HG03565 (cell line): ENCODE data around the gene SH2D3A.
"Not testable (repeated sequence)": the region's sequence is repeated elsewhere in the genome, so short reads cannot be mapped to it uniquely, and the experiment has no call there.

Experiments
- ATAC-seq: cut with Tn5 transposase; IDR thresholded peaks from one replicate; pipeline ENCODE4 v1.9.1; 2021; ENCODE audit warnings: mild to moderate bottlenecking, moderate library complexity; ENCODE audit not compliant: unreplicated experiment

SH2D3A gene

DNA sequence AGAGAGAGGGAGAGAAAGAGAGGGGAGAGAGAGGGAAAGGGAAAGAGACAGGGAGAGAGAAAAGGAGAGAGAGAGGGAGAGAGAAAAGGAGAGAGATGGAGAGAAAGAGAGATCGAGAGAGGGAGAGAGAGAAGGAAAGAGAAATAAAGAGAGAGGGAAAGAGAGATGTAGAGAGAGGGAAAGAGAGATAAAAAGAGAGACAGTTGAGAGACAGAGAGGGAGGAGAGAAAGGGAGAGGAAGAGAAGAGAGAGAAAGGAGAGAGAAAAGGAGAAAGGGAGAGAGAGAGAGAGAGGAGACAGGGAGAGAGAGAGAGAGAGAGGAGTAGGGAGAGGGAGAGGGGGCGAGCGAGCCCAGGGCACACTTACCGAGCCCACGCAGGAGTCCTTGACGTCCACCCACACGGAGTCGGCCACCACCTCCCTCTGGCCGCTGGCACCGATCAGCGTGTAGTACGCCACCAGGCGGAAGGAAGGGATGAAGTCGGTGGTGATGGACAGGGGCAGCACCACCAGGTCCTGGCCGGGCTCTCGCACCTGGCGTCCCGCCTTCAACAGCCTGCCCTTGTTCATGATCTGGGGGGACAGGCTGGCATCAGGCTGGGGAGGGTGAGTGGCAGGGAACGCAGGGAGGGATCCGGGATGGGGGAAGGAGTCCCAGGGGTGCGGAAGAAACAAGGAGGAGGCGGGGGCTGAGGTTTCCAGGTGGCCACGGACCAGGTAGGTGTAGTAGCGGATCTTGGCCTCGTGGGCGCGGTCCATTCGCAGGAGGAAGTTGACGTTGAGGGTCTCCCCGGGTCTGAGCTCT, 56.8 kb downstream of the SH2D3A start:
- no peak for ATAC-seq

DNA sequence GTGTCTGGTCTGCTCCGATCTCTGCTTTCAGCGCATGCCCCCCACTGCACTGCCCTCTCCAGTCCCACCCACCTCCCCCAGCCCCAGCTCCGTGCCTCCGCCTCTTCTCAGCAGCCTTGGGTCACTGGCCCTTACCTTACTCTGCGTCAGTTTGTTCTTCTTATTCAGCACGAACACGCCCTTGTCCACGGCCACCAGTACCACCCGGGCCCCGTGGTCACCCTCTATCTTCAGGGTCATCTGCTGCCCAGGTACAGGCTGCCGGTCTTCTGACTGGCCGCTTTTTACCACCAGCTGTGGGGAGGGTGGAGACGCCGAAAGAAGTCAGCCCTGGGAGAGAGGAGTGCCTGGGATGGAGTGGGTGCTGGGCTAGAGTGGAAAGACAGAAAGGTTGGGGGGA, 57.7 kb downstream of the SH2D3A start:
- ATAC-seq = no peak

DNA sequence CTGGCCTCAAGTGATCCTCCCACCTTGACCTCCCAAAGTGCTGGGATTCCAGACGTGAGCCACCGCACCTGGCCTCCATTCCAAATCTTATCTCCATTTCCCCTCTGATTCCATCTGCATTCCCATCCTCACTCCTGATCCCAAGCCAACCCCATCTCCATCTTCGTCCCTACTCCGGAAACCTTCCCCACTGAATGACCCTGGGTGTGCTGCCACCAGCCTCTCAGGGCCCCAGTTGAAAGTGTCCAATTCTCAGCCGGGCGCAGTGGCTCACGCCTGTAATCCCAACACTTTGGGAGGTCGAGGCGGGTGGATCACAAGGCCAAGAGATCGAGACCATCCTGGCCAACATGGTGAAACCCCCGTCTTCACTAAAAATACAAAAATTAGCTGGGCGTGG, 58.3 kb downstream of the SH2D3A start:
- not testable (repeated sequence) for ATAC-seq

DNA sequence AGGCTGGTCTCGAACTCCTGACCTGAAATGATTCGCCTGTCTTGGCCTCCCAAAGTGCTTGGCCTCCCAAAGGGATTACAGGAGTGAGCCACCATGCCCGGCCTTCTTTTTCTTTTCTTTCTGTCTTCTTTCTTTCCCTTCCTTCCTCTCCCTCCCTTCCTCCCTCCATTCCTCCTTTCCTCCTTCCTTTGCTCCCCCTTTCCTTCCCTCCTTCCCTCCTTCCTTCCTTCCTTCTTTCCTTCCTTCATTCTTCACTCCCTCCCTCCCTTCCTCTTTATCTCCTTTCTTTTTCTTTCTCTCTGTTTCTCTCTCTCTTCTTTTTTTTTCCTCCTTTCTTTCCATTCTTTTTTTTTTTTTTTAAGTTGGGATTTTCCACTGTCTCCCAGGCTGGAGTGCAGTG, 58.9 kb downstream of the SH2D3A start:
- no peak for ATAC-seq

DNA sequence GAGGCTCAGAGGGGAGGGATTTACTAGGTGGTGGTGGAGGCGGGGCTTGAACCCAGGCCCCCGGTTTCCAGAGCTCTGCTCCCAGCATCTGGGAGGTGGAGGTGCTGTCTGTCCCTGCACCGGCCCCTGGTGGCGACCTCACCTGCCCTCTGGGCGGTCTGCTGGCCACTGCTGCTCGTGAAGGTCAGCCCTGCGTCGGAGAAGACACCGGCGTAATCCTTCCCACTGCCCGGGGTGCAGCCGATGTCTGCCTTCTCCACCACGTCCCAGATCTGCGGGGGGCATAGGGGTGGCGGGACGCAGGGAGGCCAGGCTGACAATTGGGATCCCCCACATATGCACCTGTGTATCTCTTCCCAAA, 59.6 kb downstream of the SH2D3A start:
- no peak for ATAC-seq

DNA sequence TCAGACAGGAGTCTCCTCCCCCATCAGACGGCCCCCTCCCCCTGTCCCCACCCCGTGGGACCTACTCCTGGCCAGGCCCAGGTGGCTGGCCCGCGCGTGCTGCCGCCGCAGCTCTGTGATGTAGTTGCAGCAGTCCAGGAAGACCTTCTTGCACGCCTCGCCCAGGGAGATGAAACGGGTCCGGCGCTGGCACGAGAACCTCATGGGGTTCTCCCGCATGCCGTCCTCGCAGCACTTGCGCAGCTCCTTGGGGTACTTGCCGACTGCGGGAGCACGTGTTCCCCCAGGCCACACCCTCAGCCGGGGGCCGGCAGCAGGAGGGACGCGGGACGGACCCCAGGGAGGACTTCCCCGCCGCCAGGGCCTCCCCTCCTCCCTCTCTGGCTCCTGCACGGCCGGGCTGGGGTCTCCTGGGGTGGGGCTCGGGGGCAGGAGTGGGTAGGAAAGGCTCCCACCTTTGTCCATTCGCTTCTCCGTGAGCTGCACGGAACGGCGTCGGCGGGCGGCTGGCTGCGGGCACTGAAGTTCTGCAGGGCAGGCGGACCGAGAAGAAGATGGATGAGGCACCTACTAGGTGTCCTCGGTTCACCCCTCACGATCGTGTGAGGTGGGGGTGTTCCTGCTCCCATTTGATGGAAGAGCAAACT, 60.1 kb downstream of the SH2D3A start:
- no peak for ATAC-seq

DNA sequence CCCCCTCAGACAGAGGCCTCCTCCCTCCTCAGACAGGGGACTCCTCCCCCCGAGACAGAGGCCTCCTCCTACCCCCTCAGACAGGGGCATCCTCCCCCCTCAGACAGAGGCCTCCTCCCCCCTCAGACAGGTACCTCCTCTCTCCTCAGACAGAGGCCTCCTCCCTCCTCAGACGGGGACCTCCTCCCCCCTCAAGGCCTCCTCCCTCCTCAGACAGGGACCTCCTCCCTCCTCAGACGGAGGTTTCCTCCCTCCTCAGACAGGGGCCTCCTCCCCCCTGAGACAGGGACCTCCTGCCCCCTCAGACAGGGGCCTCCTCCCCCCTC, 60.6 kb downstream of the SH2D3A start:
- no peak for ATAC-seq

DNA sequence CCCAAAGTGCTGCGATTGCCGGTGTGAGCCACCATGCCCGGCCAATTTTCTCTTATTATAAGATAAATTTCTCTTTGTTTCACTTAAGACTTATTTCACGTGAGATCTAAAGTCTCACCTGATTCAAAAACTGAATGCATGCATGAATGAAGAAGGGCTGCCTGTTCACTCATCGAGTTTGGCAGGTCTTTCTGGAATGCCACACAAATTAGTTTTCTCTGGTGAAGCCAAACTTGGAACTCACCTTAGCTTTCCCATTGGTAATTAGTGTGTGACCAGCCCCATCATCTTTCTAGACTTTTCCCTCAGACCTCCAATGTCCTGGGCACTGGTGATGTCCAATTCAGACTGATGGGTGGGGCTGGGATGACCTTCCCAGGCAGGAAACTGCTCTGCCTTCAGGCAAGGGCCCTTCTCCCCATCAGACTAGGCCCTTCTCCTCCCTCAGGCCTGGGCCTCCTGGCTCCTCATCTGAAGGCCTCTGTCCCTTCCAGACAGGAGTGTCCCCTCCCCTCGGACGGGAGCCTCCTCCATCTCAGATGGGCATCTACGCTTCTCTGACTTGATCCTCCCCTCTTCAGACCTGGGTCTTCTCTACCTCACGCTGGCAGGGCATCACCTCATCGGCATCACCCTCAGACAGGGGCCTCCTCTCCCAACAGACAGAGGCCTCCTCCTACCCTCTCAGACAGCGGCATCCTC, 61.2 kb downstream of the SH2D3A start:
- no peak for ATAC-seq
